ENCODE results near the gene ANKRD44.

Gene ANKRD44

GRCh38 chr2:196994764-196995163, 315.8 kb downstream of the ANKRD44 start:
- DNase-seq (ENCODE audit: low read depth in 1 of 2, low spot score in 1 of 2): no peak

GRCh38 chr2:196993617-196994016, 317.0 kb downstream of the ANKRD44 start:
- no peak for DNase-seq (ENCODE audit: low read depth in 1 of 2, low spot score in 1 of 2)

GRCh38 chr2:196992466-196992865, 318.1 kb downstream of the ANKRD44 start:
- no peak for DNase-seq (ENCODE audit: low read depth in 1 of 2, low spot score in 1 of 2)

- no peak for DNase-seq (ENCODE audit: low read depth in 1 of 2, low spot score in 1 of 2)
Measured at GRCh38 chr2:196990788-196991461, 319.7 kb downstream of the ANKRD44 start.

GRCh38 chr2:196990092-196990491, 320.5 kb downstream of the ANKRD44 start:
- no peak for DNase-seq (ENCODE audit: low read depth in 1 of 2, low spot score in 1 of 2)

DNA sequence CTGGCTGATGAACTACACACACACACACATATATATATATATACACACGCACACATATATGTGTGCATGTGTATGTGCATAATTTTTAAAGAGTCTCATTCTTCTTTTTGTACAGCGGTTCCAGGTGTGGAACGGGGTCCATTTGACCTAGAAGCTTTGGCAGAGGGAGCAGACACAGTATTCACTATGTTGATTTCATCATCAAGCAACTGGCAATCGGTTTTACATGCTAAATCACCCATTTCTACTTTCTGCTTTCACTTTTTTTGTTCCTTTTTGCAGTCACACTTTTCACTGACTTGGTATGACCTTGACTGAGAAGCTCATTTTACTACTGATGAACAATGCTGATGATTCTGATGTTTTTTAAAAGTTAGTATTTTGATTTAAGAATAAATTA, 321.1 kb downstream of the ANKRD44 start:
- DNase-seq (ENCODE audit: low read depth in 1 of 2, low spot score in 1 of 2): no peak

DNA sequence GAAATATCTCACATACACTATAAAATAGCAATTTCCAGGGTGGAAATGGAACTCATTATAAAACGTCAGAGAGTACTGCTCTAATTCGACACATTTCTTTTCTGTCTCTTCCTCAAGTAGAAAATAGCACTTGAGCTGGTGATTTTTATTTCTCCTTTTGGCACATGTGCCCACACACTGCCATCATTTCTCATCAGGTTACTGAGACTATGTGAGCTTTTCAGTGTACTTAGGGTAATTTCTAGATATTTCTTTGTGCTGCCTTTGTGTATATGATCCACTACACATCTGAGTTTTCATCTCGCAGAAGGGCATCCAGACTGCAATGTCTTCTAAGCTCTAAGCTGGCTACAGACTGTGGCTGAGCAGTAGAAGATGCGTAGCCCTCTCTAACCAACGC, 321.9 kb downstream of the ANKRD44 start:
- no peak for DNase-seq (ENCODE audit: low read depth in 1 of 2, low spot score in 1 of 2)

GRCh38 chr2:196987649-196988364, 322.8 kb downstream of the ANKRD44 start:
- peak in 1 of 2 donors; percentile 62 for DNase-seq (ENCODE audit: low read depth in 1 of 2, low spot score in 1 of 2)

DNA sequence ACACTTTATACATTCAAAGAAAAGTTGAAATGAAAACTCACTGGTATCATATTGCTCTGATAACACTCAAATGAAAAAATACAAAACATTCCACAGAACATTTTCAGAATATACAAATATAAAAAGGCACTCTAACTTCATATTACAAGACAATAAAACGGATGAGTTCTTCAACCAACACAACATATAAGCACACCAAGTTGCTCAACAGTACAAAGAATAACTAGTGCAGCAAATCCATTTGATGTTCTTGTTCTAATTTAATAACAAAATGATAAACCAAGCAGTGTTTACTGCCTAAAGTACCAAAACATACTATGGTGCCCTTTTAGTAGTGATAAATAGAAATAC, 323.3 kb downstream of the ANKRD44 start:
- no peak for DNase-seq (ENCODE audit: low read depth in 1 of 2, low spot score in 1 of 2)

DNA sequence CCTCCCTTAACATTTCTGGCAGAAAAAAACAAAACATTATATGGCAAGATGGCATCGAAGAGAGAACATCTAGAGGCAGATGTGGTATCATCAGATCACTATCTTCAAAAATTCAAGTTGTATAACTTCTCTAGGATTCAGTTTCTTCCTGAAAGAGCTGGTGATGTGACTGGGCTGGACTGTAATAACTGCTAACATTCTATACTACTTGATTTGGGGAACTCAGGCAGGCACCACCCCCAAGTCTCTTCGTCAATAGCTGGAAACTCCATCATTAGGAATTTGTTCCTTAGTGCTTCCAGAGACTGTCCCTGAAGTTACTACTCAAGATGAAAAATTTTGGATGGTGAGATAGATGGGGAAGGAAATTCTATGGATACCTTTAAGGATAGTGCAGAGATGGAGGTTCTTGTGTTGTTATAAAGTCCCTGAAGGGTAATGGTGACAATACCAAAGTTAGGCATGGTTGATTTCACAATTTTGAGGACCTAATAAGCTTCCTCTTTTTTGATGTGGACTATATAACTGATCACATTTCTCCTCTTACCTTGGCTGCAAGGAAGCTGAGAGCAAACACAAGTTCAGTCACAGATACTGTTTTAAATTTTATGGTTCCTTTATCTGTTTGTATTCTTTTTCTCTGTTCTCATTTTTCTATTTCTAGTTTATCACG, 324.9 kb downstream of the ANKRD44 start:
- no peak for DNase-seq (ENCODE audit: low read depth in 1 of 2, low spot score in 1 of 2)

GRCh38 chr2:196984903-196985302, 325.7 kb downstream of the ANKRD44 start:
- DNase-seq (ENCODE audit: low read depth in 1 of 2, low spot score in 1 of 2): no peak

- DNase-seq (ENCODE audit: low read depth in 1 of 2, low spot score in 1 of 2): no peak
Measured at GRCh38 chr2:196983934-196984333, 326.6 kb downstream of the ANKRD44 start.

DNA sequence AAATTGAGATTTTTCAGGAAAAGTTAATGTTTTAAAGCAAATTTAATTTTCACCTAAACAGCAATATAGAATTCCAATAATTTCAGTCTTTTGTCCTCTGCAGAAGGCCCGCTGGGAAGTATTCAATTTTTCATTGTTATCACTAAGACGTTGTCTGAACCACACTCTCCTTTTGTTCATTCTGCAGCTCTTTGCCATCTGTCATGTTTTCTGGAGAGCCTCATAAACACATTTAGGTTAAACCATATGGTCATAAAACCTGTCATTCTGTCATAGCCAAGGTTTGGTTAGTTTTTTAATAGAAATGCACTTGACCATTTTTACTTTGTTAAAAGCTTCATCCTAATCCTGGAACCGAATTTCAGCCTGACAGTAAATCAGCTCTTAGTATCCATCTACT, 330.1 kb downstream of the ANKRD44 start:
- no peak for DNase-seq (ENCODE audit: low read depth in 1 of 2, low spot score in 1 of 2)

DNA sequence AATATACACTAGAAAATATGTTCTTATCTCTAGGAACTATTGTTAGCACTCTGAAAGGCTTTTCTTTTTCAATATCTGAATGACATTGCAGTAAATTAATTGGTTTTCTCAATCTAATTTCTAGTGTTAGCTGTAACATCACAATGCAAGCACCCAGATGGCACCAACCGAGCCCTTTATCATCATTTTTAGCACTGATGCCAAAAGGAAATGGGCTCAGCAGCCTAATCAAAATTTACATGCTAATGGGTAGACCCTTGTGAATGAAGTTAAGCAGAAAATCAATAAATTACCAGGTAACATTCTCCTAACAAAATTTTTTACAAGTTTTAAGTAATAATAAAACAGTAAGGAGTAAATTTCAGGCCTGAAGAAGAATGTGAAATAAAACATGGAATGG, 330.6 kb downstream of the ANKRD44 start:
- no peak for DNase-seq (ENCODE audit: low read depth in 1 of 2, low spot score in 1 of 2)

DNA sequence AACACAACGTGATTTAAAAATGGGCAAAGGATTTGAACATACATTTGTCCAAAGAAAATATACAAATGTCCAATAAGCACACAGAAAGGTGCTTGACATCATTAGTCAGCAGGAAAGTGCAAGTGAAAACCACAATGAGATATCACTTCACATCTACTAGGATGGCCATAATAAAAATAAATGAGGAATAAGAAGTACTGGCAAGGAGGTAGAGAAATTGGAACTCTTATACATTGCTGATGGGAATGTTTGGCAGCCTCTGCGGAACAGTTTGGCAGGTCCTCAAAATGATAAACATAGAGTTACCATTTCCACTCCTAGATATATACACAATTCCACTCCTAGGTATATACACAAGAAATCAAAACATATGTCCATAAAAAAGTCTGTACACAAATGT, 333.1 kb downstream of the ANKRD44 start:
- no peak for DNase-seq (ENCODE audit: low read depth in 1 of 2, low spot score in 1 of 2)

- DNase-seq (ENCODE audit: low read depth in 1 of 2, low spot score in 1 of 2): no peak
Measured at GRCh38 chr2:196974970-196975369, 335.6 kb downstream of the ANKRD44 start.

DNA sequence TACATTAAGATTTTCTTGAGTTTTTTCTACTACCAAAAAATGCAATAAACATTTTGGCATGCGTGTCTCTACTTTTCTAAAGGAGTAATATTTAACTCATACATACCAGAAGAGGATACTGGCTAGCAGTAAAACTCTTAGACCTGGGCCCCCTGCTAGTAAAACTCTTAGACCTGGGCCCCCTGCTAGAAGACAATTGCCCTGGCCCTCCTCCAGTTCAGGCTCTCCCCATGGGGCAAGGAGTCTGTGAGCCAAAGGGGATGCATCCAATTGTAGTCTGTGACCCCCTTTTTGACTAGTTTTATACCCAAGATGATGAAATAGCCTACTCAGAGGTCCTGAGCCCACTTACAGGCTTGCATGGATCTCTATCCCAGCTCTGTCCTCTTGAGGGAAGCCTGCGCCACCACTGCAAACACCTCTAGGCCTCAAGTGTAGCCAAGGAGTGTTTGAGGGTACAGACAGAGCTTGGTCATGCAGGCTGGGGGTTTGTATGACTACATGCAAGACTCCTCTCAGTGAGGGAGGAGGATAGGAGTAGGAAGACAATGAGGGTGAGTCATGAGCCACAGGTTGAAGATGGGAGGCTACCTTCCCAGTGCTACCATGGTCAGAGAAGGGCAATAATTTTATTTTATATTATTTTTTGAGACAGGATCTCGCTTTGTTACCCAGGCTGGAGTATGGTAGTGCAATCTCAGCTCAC, 338.9 kb downstream of the ANKRD44 start:
- no peak for DNase-seq (ENCODE audit: low read depth in 1 of 2, low spot score in 1 of 2)

- DNase-seq (ENCODE audit: low read depth in 1 of 2, low spot score in 1 of 2): no peak
Measured at GRCh38 chr2:196970099-196970498, 340.5 kb downstream of the ANKRD44 start.

DNA sequence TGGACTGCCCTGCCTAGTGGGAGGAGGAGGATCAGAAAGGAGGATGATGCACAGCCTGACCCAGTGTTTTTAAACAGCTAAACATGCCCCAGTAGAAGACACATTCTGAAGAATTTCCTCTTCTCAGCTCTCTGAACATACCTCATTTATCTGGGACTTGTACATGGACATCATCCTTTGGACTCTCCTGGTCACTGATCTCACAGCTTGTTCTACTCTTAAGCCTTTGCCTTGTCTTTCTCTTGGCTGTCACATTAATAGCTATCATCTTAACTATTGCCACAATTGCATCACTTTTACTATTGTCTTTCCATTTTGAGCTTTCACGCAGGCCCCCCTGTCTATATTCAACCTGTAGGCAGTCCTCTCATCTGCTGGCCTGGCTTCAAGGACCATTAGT, 342.1 kb downstream of the ANKRD44 start:
- no peak for DNase-seq (ENCODE audit: low read depth in 1 of 2, low spot score in 1 of 2)

DNA sequence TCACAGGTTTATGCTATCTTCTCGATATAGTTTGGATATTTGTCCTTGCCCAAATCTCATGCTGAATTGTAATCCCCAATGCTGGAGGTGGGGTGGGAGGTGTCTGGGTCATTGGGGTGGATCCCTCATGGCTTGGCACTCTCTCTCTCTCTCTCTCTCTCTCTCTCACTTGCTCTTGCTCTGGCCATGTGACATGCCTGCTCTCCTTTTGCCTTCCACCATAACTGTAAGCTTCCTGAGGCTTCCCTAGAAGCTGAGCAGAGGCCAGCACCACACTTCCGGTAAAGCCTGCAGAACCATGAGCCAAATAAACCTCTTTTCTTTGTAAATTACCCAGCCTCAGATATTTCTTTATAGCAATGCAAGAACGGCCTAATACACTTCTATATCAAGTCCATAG, 342.8 kb downstream of the ANKRD44 start:
- DNase-seq (ENCODE audit: low read depth in 1 of 2, low spot score in 1 of 2): no peak

GRCh38 chr2:196967116-196967515, 343.5 kb downstream of the ANKRD44 start:
- no peak for DNase-seq (ENCODE audit: low read depth in 1 of 2, low spot score in 1 of 2)

DNA sequence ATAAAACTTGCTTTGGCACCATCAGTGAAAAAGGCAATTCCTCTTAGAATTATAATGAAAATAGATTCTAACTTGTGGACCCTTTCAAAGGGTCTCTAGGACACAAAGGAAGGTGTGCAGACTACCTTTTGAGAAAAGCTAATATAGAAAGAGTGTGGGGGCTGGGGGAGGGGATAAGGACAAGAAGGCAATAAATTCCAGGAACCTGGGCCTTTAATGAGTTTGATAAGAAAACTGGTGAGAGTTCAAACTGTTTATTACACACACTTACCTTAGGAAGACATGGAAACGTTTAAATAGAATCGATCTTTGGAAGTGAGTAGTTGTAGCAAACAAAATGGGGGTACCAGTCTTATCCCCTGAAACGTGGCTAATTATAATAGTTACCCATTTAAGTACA, 344.5 kb downstream of the ANKRD44 start:
- DNase-seq (ENCODE audit: low read depth in 1 of 2, low spot score in 1 of 2): no peak
